HL-60/S4 (cell line): Measurements from ENCODE around the gene ANKHD1.

ENCODE experiments used
- in situ Hi-C: fragments of 300-500 bp; cut with MboI; formaldehyde crosslinking; loops from 2 replicates; pipeline ENCODE4 v1.14.3; 2022; ENCODE audit warnings: low sequenced_read_pairs

Gene ANKHD1

GRCh38 chr5:140371356-140372151, 30.1 kb upstream of the ANKHD1 start:
- in situ Hi-C loops = no loop called here

- in situ Hi-C loops = no loop called here
Observed at GRCh38 chr5:140372971-140373487, 28.6 kb upstream of the ANKHD1 start.

GRCh38 chr5:140381351-140381750, 20.3 kb upstream of the ANKHD1 start:
- in situ Hi-C loops = no loop called here

GRCh38 chr5:140381972-140382371, 19.7 kb upstream of the ANKHD1 start:
- in situ Hi-C loops = no loop called here

DNA sequence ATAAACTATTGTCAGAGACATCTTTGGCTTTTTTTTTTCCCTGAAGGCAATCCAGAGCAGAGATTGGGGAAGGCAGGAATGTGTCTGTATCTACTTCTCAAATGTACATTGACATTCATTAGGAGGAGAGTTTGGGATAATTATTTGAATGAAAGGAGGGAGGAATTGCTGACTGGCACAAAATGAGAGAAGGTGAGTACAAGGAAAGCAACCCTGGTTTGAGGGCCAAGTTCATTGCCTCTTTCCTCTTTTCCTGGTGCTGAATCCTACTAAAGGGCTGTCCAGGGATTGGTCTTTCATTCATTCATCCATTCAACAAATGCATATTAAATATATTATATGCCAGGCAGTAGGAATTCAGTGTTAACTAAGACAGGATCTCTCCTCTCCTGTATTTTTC, 18.8 kb upstream of the ANKHD1 start:
- in situ Hi-C loops = no loop called here

DNA sequence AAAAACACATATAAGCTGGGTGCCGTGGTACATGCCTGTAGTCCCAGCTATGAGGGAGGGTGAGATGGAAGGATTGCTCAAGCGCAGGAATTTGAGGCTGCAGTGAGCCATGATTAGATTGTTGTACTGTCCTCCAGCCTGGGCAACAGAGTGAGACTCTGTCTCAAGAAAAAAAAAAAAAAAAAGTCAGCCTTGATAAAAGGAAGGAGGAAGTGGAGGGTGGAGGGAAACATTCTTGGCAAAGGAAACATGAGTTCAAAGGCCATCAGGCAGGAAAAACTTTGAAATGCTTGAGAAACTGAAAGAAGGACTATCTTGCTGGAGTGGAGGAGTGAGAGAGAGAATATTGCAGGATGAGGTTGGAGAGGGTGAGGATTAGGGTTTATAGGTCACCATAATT, 18.3 kb upstream of the ANKHD1 start:
- in situ Hi-C loops = no loop called here

DNA sequence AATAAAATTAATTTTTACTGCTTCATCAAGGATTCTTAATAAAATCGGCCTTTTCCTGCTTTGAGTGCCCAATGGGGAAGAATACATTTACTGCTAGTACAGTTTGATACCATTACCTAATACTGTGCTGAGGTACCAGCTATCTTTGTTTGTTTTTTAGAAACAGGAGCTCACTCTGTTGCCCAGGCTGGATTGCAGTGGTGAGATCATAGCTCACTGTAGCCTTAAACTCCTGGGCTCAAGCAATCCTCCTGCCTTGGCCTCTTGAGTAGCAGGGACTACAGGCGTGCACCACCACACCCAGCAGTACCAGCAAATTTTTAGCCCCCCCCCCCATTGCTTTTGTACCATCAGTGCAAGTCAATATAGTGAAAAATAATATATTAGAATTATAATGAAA, 13.6 kb upstream of the ANKHD1 start:
- in situ Hi-C loops = no loop called here

DNA sequence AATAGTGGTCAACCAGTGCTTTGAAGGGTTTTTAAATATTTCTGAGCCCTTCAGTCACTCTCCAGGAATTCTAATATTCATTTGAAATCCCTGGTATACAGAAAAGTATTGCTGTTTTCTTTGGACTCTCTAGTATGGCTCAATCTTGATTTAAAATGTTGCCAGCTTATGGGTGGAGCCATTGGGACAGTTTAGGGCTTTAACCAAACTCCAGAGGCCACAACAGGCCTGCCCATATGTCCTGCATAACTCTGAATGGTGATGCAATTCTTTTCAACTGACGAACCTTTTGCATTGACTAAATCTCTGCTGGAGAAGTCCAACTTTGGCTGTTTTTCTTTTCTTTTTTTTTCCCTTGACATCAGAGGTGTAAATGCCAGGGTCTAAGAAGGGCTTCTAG, 10.3 kb upstream of the ANKHD1 start:
- in situ Hi-C loops = no loop called here

DNA sequence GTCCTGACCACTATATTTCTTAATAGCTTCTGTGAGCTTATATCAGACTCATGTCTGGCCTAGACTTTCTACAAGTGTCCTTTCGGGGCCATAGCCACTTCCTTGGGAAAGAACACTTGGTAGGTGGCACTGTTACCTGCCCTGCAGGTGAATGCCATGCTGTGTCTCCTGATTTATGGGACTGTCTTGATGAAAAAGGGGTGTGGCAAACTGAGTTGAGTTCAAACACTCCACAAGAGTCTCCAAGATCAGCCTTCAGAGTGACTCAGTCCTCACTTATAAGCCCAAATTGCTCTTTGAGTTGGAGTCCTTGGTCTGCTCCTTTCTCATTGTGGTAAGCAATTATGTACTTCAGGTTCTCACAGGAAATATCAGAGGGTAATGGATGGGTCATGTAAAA, 9.9 kb upstream of the ANKHD1 start:
- in situ Hi-C loops = no loop called here

DNA sequence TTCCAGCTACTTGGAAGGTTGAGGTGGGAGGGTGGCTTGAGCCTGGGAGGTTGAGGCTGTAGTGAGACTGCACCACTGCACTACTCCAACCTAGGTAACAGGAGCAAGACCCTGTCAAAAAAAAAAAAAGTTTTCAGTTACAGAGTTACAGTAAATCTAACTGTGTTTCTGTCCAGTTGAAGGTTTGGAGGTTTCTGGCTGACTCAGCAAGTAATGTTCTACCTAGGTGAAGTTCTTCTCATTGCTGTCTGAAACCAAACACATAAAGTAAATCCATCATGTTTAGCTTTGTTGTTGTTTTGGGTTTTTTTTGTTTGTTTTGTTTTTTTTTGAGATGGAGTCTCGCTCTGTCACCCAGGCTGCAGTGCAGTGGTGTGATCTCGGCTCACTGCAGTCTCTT, 7.9 kb upstream of the ANKHD1 start:
- in situ Hi-C loops = no loop called here

GRCh38 chr5:140398379-140398811, 3.2 kb upstream of the ANKHD1 start:
- in situ Hi-C loops = no loop called here

- in situ Hi-C loops = no loop called here
Observed at GRCh38 chr5:140399979-140400729, 1.5 kb upstream of the ANKHD1 start.

DNA sequence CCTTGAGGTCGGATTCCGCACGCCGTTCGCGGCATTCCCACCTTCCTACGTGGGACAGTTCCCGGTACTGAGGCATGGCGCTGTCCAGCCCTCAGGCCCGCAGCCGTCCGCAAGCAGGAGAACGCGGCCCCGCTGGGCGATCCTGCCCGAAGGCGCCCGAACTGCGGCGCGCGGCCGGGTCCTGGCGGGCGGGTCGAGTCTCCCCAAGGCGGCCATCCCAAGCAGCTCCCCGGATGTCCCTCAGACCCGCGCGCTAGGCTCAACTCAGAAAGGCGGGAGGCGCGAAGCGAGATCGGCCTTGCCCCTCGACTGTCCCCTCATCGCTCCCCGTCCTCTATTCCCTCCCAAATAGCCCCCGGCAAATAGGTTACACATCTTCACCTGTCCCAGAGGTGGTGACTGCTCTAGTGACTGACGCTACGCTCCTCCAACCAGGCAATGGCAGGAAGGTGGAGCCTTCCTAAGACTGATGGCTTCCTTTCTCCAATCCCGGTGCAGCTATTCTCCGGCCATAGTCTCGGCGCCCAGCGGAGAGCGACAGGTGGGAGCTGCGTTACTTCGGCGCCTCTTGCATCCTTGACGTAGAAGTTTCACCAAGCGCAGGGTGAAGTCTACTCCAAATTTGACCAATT, 787 bp upstream of the ANKHD1 start:
- in situ Hi-C loops = no loop called here

- in situ Hi-C loops = no loop called here
Observed at GRCh38 chr5:140402258-140403074, 833 bp downstream of the ANKHD1 start.

DNA sequence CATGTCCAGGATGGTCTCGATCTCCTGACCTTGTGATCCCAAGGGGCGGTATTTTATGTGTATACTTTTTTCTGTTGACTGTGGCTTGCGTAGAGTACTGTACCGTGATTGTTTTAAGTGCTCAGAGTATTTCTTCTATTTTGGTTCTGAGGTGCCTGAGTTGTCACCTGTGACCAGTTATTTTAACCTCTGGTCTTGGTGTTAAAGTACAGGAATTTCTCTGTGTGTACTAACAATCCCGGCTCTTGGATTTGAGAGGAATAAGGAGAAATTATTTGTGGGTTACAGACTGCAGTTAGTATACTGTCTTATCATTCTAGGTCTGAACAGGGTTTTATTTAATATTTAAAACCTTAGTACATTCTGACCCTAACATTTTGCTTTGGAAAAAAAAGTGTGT, 2.0 kb downstream of the ANKHD1 start:
- in situ Hi-C loops = no loop called here

- in situ Hi-C loops = no loop called here
Observed at GRCh38 chr5:140408750-140409241, 7.2 kb downstream of the ANKHD1 start.

- in situ Hi-C loops = no loop called here
Observed at GRCh38 chr5:140413230-140413629, 11.6 kb downstream of the ANKHD1 start.

DNA sequence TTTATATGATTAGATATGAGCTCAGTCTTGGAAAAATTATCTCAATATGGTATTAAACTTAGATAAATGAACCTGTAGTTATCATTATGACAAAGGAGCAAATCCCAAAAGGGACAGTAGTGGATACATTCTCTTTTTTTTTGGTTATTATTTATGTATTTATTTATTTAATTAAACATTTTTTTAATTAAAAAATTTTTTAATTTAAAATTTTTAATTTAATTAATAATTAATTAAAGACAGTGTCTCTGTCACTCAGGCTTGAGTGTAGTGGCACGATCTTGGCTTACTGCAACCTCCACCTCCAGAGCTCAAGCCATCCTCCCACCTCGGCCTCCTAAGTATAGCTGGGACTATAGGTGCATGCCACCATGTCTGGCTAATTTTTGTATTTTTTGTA, 15.6 kb downstream of the ANKHD1 start:
- in situ Hi-C loops = no loop called here

DNA sequence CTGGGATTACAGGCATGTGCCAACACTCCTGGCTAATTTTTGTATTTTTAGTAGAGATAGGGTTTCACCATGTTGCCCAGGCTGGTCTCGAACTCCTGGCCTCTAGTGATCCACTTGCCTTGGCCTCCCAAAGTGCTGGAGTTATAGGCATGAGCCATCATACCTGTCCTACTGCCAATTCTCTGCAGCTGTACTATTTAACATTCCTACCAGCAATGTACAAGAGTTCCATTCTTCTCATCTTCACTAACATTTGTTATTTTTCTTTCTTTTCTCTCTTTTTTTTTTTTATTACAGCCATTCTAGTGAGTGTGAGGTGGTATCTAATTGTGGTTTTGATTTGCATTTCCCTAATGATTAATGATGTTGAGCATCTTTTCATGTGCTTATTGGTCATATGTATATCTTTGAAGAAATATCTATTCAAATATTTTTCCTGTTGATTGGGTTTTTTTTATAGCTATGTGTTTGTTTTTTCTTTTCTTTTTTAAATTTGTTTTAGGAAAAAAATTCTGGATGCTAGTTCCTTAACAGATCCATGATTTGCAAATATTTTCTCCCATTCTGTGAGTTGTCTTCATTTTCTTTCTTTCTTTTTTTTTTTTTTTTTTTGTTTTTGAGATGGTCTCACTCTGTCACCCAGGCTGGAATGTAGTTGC, 17.4 kb downstream of the ANKHD1 start:
- in situ Hi-C loops = no loop called here

DNA sequence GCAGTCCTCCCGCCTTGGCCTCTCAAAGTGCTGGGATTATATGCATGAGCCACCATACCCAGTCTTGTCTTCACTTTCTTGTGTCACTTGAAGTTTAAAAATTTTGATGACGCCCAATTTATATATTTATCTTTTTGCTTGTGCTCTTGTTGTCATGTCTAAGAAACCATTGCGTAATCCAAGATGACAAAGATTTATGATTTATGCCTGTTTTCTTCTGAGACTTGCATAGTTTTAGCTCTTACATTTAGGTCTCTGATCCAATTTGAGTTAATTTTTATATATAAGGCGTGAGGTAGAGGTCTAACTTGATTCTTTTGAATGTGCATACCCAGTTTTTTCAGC, 18.6 kb downstream of the ANKHD1 start:
- in situ Hi-C loops = no loop called here
